T-helper 22 cell (primary cell): ENCODE results near the gene GDF7.

Experiments used
- DNase-seq: peaks from one replicate; pipeline ENCODE4 v3.0.0-alpha.2; 2020; ENCODE audit warnings: low read depth

GDF7 gene

GRCh38 chr2:20662308-20662937, 4.5 kb upstream of the GDF7 start:
- DNase-seq, result no peak

- no peak for DNase-seq
Measured at GRCh38 chr2:20663196-20664070, 3.5 kb upstream of the GDF7 start.

- no peak for DNase-seq
Measured at GRCh38 chr2:20664071-20664390, 2.9 kb upstream of the GDF7 start.

GRCh38 chr2:20664431-20665242, 2.3 kb upstream of the GDF7 start:
- DNase-seq, result no peak

- DNase-seq, result no peak
Measured at GRCh38 chr2:20665243-20666004, 1.5 kb upstream of the GDF7 start.

- no peak for DNase-seq
Measured at GRCh38 chr2:20666005-20666303, 990 bp upstream of the GDF7 start.

- no peak for DNase-seq
Measured at GRCh38 chr2:20667151-20667530, 197 bp downstream of the GDF7 start.

GRCh38 chr2:20667531-20668401, 822 bp downstream of the GDF7 start:
- DNase-seq, result no peak

- no peak for DNase-seq
Measured at GRCh38 chr2:20668451-20668850, 1.5 kb downstream of the GDF7 start.

- DNase-seq, result no peak
Measured at GRCh38 chr2:20668871-20669475, 2.0 kb downstream of the GDF7 start.

GRCh38 chr2:20669562-20670314, 2.8 kb downstream of the GDF7 start:
- no peak for DNase-seq

- DNase-seq, result no peak
Measured at GRCh38 chr2:20670315-20671035, 3.5 kb downstream of the GDF7 start.

GRCh38 chr2:20671036-20671735, 4.2 kb downstream of the GDF7 start:
- no peak for DNase-seq

- DNase-seq, result no peak
Measured at GRCh38 chr2:20671736-20672080, 4.8 kb downstream of the GDF7 start.

GRCh38 chr2:20672201-20672951, 5.4 kb downstream of the GDF7 start:
- no peak for DNase-seq

- no peak for DNase-seq
Measured at GRCh38 chr2:20673686-20674308, 6.9 kb downstream of the GDF7 start.

- no peak for DNase-seq
Measured at GRCh38 chr2:20674309-20674965, 7.5 kb downstream of the GDF7 start.
